ENCODE results near the gene AGL.

- TF ChIP-seq ATF3 (IDR thresholded peaks at IDR 0.05; ENCODE audit: borderline replicate concordance, extremely low read depth, low read depth, low read length) (no peak), SMAD1 (IDR thresholded peaks at IDR 0.05; ENCODE audit: low read depth, partially characterized antibody) (no peak), CTCF (IDR thresholded peaks at IDR 0.05 in 2 of 3, conservative IDR thresholded peaks at IDR 0.05 in 1 of 3; ENCODE audit: control insufficient read depth in 2 of 3, extremely low read depth in 1 of 3, insufficient read depth in 1 of 3, low read depth in 3 of 3, low read length in 3 of 3) (no peak), EZH2 (IDR thresholded peaks at IDR 0.05; ENCODE audit: borderline replicate concordance, control insufficient read depth, low read depth, low read length) (no peak), EP300 (IDR thresholded peaks at IDR 0.05; ENCODE audit: borderline replicate concordance in 1 of 2, control insufficient read depth in 1 of 2, low read depth in 2 of 2, low read length in 2 of 2) (no peak), HDAC6 (IDR thresholded peaks at IDR 0.05; ENCODE audit: unreplicated experiment) (no peak), NR2C1 (IDR thresholded peaks at IDR 0.05) (no peak), ZZZ3 (IDR thresholded peaks at IDR 0.05; ENCODE audit: control insufficient read depth, insufficient read length, low read depth) (no peak)
- TF ChIP-seq, protein P1, sequence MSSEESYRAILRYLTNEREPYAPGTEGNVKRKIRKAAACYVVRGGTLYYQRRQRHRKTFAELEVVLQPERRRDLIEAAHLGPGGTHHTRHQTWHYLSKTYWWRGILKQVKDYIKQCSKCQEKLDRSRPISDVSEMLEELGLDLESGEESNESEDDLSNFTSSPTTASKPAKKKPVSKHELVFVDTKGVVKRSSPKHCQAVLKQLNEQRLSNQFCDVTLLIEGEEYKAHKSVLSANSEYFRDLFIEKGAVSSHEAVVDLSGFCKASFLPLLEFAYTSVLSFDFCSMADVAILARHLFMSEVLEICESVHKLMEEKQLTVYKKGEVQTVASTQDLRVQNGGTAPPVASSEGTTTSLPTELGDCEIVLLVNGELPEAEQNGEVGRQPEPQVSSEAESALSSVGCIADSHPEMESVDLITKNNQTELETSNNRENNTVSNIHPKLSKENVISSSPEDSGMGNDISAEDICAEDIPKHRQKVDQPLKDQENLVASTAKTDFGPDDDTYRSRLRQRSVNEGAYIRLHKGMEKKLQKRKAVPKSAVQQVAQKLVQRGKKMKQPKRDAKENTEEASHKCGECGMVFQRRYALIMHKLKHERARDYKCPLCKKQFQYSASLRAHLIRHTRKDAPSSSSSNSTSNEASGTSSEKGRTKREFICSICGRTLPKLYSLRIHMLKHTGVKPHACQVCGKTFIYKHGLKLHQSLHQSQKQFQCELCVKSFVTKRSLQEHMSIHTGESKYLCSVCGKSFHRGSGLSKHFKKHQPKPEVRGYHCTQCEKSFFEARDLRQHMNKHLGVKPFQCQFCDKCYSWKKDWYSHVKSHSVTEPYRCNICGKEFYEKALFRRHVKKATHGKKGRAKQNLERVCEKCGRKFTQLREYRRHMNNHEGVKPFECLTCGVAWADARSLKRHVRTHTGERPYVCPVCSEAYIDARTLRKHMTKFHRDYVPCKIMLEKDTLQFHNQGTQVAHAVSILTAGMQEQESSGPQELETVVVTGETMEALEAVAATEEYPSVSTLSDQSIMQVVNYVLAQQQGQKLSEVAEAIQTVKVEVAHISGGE (CRISPR knock-in tag; IDR thresholded peaks at IDR 0.05) = no peak
These were observed 43.3 kb upstream of the AGL start for GRCh38 chr1:99806882-99807281.

Measured in GM12878 (cell line).